ENCODE data around the gene NFILZ. TPM values are rescaled to one million over a fixed set of nuclear protein-coding genes. Genes with fewer than 3 reads are reported as not detected.

NFILZ gene
- total RNA-seq, 1 donor from 2014 or later: not detected

Other genes starting within 250 kb of the NFILZ start
- gene RAB11B, start 240.3 kb upstream of the NFILZ start, total RNA-seq: 90.5 TPM
- 49.3 TPM for gene MARCHF2, start 217.3 kb upstream of the NFILZ start, total RNA-seq
- 66.4 TPM for gene HNRNPM, start 185.7 kb upstream of the NFILZ start, total RNA-seq
- not detected for gene PRAM1, start 128.0 kb upstream of the NFILZ start, total RNA-seq
- 2.4 TPM for gene ZNF414, start 116.5 kb upstream of the NFILZ start, total RNA-seq
- gene MYO1F, start 53.2 kb upstream of the NFILZ start, total RNA-seq: 1.6 TPM
- gene ADAMTS10, start 19.9 kb upstream of the NFILZ start, total RNA-seq: 34.6 TPM
- not detected for gene ACTL9, start 68.2 kb downstream of the NFILZ start, total RNA-seq
- gene OR2Z1, start 91.0 kb downstream of the NFILZ start, total RNA-seq: not detected
- 50.1 TPM for gene ZNF558, start 201.7 kb downstream of the NFILZ start, total RNA-seq
- gene MBD3L1, start 201.7 kb downstream of the NFILZ start, total RNA-seq: not detected

All from frontal cortex (tissue), 1 donor.